SKM-1 treated with dmso at 0.1 percent for 144 hours (cell line): ENCODE results near the gene MYO7B.

Experiments used
- DNase-seq: peaks from one replicate; lab custom pipeline; 2025; ENCODE audit not compliant: unreplicated experiment; lab: John Stamatoyannopoulos, UW

MYO7B gene

DNA sequence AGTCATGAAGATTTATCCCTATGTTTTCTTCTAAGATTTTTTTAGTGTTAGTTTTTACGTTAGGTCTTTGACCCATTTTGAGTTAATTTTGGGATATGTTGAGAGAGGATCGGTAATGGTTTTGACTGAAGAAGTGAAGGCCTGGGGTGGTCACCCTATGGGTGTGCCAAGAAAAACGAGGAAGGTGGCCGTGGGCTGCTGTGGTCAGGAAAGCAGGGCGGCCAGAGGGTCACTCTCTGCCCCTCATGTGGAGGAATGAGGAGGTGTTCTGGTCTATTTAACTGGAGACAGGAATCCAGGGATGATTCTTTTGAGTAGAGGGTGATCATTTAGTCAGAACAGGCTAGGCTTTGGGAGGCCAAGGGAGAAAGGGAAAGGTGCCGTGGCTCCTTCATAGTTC is 50.7 kb downstream of the MYO7B start:
- DNase-seq: no peak

DNA sequence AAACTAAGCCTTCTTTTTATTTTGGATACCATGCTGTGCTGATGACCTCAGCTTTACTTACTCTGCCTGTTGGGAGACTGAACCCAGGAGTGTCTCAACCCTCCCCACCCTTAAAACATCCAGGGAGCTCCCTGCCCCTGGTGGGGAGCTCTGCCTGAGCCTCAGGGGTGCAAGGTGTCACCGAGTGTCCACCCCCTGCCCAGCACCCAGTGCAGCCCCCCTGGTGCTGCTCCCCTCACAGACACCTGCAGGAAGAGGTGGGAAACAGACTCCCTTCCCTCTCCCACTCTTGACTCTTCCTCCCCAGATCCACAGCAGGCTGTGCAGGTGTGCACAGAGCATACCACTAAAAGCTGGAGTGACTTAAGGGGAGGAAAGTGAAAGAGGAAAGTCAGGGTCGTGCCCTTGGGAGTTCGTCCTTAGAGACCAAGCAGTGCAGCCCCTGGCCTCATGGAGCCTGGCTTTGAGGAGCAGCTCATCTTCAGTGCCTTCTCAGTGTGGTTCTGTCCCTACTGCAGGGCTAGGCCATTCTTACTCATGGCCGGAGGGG is 51.3 kb downstream of the MYO7B start:
- DNase-seq: no peak

DNA sequence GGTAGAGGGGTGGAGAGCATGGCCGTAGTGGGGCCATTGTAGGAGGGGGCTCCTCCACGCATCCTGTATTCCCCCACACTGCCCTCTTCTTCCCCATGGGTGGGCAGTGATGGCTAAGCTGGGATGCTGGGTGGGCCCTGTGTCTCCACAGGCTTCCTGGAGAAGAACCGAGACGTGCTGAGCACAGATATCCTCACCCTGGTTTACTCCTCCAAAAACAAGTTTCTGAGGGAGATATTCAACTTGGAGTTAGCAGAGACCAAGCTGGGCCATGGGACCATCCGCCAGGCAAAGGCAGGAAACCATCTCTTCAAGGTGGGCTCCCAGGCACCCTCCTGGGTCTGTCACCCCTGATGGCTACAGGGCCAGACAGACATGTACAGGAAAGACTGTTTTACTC is 52.8 kb downstream of the MYO7B start:
- no peak for DNase-seq

DNA sequence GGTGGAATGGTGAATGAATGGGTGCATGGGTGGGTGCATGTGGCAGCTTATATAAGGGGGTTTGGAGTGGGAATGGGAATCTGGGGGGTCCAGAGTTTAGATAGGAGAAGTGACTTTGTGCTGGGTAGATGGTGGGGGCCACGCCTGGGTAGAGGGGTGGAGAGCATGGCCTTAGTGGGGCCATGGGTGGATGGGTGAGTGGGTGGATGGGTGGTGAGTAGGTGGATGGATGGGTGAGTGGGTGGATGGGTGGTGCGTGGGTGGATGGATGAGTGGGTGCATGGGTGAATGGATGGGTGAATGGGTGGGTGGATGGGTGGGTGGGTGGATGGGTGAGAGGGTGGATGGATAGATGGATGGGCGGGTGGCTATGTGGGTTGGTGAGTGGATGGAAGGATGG is 53.9 kb downstream of the MYO7B start:
- no peak for DNase-seq

DNA sequence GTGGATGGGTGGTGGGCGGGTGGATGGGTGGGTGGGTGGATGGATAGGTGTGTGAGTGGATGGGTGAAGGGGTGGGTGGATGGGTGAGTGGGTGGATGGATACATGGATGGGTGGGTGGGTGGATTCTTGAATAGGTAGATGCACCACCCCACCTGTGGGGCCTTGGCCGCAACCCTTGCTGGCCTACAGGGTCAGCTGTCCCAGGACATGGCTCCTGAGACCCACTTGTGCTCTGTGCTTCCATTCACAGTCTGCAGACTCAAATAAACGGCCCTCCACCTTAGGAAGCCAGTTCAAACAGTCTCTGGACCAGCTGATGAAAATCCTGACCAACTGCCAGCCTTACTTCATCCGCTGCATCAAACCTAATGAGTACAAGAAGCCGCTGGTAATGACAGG is 54.4 kb downstream of the MYO7B start:
- DNase-seq: no peak

DNA sequence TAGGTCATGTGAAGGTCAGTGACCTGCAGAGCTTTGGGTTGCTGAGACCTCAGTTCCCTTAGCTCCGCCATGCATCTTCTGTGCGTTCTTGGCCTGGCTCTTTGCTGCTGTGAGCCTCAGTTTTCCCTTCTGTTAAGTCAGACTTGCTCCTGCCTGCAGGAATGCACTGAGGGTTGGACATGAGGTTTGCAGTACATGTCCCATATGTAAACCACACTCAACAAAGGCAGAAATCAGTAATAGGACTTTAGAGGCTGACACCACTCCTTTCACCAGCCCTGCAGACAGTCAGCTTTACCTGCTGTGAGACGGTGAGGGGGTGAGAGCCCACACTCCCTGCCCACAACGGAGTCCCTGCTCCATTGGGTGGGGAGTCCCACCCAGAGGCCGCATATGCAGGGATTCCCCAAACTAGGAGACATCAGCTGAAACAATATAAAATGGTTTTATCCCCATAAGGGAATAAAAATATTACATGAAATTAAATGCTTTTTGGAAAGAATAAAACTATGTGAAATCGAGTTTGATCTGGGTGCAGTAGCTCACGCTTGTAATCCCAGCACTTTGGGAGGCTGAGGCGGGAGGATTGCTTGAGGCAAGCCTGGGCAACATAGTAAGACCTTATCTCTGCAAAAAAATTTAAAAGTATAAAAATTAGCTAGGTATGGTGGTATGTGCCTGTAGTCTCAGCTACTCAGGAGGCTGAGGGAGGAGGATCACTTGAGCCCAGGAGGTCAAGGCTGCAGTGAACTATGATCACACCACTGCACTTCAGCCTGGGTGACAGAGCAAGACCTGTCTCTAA is 55.1 kb downstream of the MYO7B start:
- no peak for DNase-seq

DNA sequence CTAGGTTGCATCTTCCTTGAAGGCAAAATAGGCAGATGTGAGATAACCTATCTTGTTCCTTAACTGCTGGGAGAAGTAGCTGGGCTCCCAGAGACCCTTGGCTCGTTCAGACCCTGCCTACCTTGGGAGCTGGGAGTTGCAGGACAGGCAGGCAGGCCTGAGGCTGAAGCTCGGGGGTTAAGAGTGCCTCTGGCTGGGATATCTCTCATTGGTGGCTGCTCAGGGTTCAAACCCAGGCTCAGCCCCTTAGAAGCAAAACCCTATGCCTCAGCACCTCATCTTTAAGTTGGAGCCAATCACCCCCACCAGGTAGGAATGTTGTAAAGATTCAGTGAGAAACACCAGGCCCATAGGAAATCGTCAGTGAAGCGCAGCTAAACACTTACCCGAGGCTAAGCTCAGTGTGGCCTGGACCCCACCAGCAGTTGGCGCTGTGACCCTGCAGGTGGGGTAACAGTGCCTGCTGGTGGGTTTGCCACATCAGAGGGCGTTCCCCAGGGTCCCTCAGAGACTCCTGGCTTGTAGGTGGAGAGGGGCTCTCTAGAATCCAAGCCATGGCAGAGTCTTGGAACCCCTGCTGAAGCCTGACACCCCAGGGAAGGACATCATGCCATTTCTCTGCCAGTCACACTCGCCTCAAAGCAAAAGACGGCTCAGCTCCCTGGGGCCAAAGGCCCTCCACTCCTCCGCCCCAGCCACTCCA is 55.9 kb downstream of the MYO7B start:
- DNase-seq: peak; percentile 20

DNA sequence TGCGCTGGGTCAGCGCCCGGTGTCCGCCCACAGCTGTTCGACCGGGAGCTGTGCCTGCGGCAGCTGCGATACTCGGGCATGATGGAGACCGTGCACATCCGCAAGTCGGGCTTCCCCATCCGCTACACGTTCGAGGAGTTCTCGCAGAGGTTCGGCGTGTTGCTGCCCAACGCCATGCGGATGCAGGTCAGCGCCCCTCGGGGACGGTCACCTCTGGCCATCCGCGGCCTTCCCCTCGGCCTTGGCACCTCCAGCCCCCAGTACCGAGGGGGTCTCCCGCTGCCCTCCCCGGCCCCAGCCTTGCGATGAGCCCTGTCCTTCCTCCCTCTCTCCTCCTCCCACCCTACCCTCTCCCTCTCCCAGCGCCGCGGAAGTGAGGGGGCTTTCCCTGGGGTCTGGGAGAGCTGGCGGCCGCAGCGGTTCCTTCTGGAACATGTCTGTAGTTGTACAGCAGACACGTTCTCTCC is 57.3 kb downstream of the MYO7B start:
- no peak for DNase-seq

DNA sequence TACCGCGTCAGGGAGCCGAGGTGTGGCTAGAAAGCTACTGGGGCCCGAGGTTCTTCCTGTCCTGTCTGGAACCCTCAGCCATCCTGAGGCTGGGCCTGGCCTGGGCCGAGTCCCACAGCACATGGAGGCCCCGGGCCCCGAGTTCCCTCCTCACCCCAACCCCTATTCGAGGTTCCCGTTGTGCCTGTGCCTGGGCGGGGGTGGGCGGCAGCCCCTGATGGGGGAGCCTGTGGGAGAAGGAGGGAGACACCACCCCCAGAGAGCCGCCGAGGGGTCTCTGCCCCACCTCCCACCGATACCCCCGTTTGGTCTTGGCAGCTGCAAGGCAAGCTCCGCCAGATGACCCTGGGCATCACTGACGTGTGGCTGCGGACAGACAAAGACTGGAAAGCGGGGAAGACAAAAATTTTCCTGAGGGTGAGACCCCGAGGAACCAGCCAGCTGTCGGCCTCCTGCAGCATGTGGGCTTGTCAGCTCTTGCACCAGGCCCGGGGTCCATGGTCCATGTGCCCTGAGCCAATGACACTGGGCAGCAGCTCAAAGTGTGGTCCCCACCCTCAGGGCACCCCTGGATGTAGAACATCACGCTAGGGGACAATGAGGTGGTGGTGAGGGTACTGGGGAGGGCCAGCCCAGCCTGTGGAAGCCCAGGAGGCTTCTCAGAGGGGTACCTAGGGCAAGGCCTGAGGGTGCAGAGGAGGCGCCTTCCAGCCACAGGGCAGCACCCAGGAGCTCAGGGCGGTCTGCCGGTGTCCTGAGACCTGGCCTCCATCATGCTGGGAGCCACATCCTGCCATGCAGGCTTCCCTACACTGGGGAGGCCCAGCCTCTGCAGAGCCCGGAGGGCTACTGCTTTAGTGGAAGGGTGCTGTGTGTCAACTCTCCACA is 58.0 kb downstream of the MYO7B start:
- no peak for DNase-seq

DNA sequence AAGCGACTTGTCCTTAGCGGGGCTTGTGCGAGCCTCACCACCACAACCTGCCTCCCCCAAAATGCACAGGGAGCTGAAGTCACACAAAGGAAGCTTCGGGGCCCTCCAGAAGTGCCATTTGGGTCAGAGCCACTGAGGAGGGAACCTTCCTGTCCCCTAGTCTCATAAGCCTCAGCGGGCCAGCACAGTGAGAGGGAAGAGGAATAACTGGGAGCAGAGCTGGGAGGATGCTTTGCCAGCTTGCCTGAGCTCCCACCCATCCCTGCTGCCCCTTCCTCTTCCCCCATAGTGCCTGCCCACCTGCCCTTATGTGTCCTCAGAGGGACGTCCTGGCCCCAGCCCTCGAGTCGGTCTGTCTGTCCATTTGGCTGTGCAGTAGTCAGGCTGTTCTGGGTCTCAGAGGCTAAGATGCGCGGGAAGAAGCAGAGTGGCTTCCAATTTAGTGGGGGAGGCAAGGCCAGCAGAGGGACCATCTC is 58.7 kb downstream of the MYO7B start:
- no peak for DNase-seq

DNA sequence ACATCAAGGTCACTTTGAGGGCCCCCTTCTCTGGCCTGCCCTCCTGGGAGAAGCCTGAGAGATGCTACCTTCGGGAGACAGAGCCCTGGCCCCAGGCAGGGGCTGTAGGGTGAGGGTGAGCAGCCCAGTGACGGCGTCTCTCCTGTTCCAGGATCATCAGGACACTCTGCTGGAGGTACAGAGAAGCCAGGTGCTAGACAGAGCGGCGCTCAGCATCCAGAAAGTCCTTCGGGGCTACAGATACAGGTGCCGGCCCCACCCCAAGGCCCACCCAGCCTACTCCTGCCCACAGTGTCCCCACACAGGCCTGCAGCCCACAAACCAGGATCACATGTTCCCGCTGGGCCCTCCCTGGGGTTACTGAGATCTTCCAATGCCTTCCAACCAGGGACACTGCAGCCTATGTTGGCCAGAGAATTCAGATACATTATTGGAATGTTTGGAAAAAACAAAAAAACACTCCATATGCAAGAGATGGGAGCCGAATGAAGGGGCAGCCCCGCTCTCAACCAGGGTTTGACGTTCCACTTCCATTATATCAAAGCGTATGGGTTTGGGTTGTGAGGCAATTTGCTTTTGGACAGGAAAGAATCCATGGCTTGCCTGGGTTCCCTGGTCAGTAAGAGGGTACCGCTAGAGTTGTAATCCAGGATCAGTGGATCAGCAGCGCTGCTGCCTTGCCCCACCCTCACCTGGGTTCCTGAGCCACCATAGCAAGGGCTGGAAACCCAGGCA is 61.0 kb downstream of the MYO7B start:
- no peak for DNase-seq

DNA sequence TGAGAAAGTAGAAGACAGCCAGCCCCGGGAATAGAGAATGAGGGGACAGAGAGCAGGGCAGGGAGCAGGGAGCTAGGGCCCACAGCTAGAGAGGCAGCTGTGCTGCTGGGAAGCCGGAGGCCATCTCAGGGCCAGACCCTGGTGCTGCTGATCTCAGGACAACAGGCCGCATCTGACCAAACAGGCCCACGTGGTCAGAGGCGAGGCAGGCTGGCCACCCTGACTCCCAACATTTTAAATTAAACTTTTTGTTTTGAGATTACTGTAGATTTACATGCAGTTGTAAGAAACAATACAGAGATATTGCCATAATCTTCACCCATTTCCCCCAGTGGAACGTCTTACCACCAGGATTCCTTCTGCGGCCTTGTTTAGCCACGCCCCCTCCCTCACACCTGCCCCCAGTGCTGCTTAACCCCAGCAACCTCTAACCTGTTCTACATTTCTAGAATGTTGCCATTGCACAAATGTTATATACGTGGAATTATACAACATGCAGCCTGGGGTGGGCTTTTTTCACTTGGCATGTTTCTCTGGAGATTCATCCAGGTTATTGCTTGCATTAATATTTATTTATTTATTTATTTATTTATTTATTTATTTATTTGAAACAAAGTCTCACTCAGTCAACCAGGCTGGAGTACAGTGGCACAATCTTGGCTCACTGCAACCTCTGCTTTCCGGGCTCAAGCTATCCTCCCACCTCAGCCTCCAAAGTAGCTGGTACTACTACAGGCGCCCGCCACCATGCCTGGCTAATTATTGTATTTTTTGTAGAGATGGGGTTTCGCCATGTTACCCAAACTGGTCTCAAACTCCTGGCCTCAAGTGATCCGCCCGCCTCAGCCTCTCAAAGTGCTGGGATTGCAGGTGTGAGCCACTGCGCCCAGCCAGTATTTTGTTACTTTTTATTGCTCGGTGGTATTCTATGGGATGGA is 61.8 kb downstream of the MYO7B start:
- no peak for DNase-seq

DNA sequence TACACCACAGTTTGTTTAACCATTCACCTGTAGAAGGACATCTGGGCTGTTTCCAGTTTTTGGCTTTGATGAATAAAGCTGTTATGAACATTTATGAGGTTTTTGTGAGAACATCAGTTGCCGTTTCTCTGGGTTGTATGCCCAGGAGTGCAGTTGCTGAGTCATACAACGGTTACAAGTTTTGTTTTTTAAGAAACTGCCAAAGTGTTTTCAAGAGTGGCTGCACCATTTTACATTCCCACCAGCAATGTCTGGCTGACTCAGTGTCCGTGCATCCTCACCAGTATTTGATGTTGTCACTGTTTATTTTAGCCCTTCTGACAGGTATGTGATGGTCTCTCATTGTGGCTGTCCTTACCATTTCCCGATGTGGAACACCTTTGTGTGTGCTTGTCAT is 62.5 kb downstream of the MYO7B start:
- DNase-seq: no peak

DNA sequence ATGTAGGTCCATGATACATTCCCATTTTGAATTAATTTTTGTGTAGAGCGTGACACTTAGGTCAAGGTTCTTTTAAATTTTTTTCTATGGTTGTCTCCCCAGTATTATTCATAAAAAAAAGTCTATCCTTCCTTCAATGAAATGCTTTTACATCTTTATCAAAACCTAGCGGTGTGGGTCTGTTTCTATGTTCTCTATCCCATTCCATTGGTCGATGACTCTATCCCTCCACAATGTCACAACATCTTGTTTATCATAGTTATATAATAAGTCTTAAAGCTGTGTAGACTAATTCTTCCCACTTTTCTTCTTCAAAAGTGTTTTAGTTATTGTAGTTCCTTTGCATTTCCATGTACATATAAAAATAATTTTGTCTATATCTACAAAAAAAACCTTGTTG is 63.2 kb downstream of the MYO7B start:
- DNase-seq: no peak

DNA sequence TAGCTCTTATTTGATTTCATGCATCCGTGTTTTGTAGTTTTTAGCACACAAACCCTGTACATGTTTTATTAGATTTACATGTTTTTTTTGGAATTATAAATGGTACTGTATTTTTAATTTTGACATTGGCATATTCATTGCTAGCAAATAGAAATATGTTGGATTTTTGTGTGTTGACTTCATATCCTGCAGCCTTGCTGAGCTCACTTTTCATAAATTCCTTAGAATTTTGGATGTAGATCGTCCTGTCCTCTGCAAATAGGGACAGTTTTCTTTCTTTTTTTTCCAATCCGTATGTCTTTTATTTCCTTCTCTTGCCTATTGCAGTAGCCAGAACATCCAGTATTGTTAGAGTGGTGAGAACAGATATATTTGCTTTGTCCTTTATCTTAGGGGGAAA is 63.7 kb downstream of the MYO7B start:
- no peak for DNase-seq

DNA sequence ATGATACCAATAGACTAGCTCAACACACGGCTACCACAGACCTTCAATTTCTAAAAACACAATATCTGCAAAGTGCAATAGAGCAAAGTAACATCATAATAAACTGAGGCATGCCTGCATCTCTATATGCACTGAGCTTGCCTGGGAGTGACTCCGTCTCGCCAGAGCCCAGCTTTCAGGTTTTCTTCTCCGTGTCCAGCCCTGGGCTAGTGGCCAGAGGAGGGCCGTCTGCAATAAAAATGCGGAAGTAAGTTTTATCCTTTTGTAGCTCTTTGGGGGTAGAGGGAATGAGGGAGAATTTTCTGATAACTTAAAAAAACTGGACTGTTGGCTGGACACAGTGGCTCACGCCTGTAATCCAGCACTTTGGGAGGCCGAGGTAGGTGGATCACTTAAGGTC is 69.5 kb downstream of the MYO7B start:
- no peak for DNase-seq

DNA sequence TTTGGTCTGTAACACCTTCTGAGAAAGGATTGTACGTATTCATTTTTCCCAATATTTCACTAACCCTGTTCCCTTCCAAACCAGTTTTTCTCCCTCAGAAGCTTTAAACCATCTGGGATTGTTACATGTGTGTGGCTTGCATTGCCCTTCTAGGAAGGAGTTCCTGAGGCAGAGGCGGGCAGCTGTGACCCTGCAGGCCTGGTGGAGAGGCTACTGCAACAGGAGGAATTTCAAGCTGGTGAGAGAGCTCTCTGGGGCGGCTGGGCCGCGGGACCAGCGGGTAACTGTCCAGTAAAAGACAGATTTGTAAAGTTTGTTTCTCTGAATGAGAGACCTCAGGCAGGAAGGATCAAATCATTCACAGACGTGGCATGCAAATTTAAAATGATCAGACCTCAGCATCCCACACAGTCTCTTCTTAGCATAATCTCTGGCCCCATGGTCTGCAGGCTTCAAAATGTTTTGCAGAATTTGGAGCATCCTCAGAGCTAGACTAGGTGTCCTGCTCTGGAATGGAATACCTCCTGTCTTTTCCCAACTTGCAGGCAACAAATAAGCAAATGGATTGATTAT is 70.3 kb downstream of the MYO7B start:
- DNase-seq: no peak

DNA sequence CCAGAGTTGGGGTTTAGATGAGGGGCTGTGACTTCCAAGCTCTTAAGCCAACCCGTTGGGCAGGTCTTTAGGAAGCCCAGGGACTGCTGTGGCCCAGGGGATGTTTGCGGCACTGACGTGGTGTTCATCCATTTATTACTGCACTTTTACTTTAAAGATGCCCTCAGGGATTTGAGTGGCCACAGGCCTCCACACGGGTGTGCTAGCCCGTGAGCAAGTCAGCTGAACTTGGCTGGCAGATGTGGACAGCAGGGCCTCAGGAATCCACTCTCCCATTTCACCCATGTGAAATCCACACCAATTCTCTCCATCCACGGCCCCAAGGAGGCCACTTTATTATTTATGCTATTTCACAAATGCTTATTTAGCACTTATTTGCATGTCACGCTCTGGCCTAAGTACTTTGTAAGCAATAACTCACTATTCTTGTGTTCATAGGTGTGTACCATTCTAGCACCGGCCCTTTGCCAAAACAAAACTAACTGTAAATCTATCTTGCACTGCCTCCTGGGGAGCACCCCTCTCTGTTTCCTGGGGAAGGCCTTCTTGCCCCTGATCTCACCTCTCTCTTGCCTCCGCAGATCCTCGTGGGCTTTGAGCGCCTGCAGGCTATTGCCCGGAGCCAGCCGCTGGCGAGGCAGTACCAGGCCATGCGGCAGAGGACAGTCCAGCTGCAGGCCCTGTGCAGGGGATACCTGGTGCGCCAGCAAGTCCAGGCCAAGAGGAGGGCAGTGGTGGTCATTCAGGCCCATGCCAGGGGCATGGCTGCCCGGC is 71.3 kb downstream of the MYO7B start:
- no peak for DNase-seq
